Measurements from ENCODE around the gene NRP1.

The NRP1 gene

GRCh38 chr10:33146189-33147012 is 188.1 kb downstream of the NRP1 start:
- TF ChIP-seq, protein P1, sequence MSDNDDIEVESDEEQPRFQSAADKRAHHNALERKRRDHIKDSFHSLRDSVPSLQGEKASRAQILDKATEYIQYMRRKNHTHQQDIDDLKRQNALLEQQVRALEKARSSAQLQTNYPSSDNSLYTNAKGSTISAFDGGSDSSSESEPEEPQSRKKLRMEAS (IDR thresholded peaks at IDR 0.05): no peak
- no peak for TF ChIP-seq EGR1 (IDR thresholded peaks at IDR 0.05)
- no peak for TF ChIP-seq CEBPB (IDR thresholded peaks at IDR 0.05)

- TF ChIP-seq ZBTB7A (IDR thresholded peaks at IDR 0.05; ENCODE audit: low read depth): no peak
- TF ChIP-seq YY1 (IDR thresholded peaks at IDR 0.05; ENCODE audit: low read depth): no peak
- TF ChIP-seq EP300 (IDR thresholded peaks at IDR 0.05; ENCODE audit: borderline replicate concordance): no peak
- no peak for TF ChIP-seq TEAD4 (IDR thresholded peaks at IDR 0.05)
- no peak for TF ChIP-seq RAD21 (IDR thresholded peaks at IDR 0.05; ENCODE audit: low read depth)
- TF ChIP-seq EGR1 (IDR thresholded peaks at IDR 0.05): no peak
- TF ChIP-seq REST (IDR thresholded peaks at IDR 0.05; ENCODE audit: low read depth): no peak
- TF ChIP-seq, protein P1 (IDR thresholded peaks at IDR 0.05): no peak
- TF ChIP-seq FOXM1 (IDR thresholded peaks at IDR 0.05; ENCODE audit: borderline replicate concordance, low read depth): no peak
- no peak for TF ChIP-seq TAF1 (IDR thresholded peaks at IDR 0.05; ENCODE audit: low read depth)
- no peak for TF ChIP-seq NFIC (IDR thresholded peaks at IDR 0.05)
- no peak for TF ChIP-seq CEBPB (IDR thresholded peaks at IDR 0.05)
- TF ChIP-seq TCF12 (IDR thresholded peaks at IDR 0.05; ENCODE audit: low read depth): no peak
- TF ChIP-seq CREB1 (IDR thresholded peaks at IDR 0.05; ENCODE audit: low read depth): no peak
- TF ChIP-seq, protein P2, sequence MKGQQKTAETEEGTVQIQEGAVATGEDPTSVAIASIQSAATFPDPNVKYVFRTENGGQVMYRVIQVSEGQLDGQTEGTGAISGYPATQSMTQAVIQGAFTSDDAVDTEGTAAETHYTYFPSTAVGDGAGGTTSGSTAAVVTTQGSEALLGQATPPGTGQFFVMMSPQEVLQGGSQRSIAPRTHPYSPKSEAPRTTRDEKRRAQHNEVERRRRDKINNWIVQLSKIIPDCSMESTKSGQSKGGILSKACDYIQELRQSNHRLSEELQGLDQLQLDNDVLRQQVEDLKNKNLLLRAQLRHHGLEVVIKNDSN (IDR thresholded peaks at IDR 0.05): no peak
These were observed 188.8 kb downstream of the NRP1 start for GRCh38 chr10:33145451-33146188.

DNA sequence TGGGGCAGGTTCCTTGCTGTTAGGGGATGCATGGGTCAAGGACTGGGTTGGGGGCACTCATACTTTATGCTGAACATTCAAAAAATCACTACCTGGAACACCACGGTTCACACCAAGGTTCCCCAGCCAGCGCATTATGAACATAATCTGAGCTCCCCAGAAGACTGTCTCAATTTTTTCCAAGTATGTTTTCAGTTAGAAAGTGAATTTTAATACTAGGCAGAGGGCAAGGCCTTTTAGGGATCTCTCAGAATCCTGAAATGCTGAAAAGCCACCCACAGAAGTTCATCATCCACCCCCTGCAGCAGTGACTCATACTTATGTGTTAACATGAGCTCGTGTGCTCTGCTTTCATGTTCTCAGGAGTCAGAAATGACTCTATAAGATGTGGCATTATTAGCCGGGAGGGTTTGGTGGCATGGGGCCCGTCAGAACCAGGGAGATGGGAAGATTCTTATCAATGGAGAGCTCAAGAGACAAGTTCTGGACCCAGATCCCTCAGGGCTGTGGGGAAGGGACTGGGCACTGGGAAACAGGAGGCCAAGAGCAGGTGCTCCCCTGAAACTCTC is 191.2 kb downstream of the NRP1 start:
- TF ChIP-seq, protein P1 (IDR thresholded peaks at IDR 0.05): no peak
- no peak for TF ChIP-seq CREB1 (IDR thresholded peaks at IDR 0.05; ENCODE audit: low read depth)
- TF ChIP-seq TAF1 (IDR thresholded peaks at IDR 0.05; ENCODE audit: low read depth): no peak
- TF ChIP-seq, protein P2 (IDR thresholded peaks at IDR 0.05): no peak
- TF ChIP-seq NFIC (IDR thresholded peaks at IDR 0.05): no peak
- no peak for TF ChIP-seq TEAD4 (IDR thresholded peaks at IDR 0.05)
- no peak for TF ChIP-seq EGR1 (IDR thresholded peaks at IDR 0.05)
- TF ChIP-seq EP300 (IDR thresholded peaks at IDR 0.05; ENCODE audit: borderline replicate concordance): no peak
- no peak for TF ChIP-seq ZBTB7A (IDR thresholded peaks at IDR 0.05; ENCODE audit: low read depth)
- TF ChIP-seq TCF12 (IDR thresholded peaks at IDR 0.05; ENCODE audit: low read depth): no peak
- TF ChIP-seq RAD21 (IDR thresholded peaks at IDR 0.05; ENCODE audit: low read depth): no peak
- no peak for TF ChIP-seq CEBPB (IDR thresholded peaks at IDR 0.05)
- TF ChIP-seq YY1 (IDR thresholded peaks at IDR 0.05; ENCODE audit: low read depth): no peak

DNA sequence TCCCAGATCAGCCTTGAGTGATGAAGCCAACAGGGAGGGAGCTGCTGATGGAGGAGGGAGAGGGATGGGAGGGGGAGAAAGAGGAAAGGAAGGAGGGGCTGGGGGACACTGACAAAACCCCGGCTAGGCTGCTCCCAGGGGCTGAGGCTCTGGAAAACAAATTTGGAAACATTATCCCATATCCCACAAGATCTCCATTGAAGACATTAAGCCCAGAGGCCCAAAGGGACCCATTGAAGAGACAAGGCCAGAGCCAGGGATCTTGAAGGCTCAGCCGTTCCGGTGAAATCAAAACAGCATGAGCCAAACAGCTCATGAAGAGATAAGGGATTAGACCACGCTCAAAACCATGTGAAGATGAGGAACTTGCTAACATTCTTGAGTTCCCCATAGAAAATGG is 192.2 kb downstream of the NRP1 start:
- no peak for TF ChIP-seq REST (IDR thresholded peaks at IDR 0.05; ENCODE audit: low read depth)
- TF ChIP-seq CEBPB (IDR thresholded peaks at IDR 0.05): no peak
- no peak for TF ChIP-seq ZBTB7A (IDR thresholded peaks at IDR 0.05; ENCODE audit: low read depth)
- TF ChIP-seq CREB1 (IDR thresholded peaks at IDR 0.05; ENCODE audit: low read depth): no peak
- no peak for TF ChIP-seq RAD21 (IDR thresholded peaks at IDR 0.05; ENCODE audit: low read depth)

GRCh38 chr10:33141251-33141650 is 193.2 kb downstream of the NRP1 start:
- TF ChIP-seq, protein P1 (IDR thresholded peaks at IDR 0.05): no peak
- TF ChIP-seq, protein P2 (IDR thresholded peaks at IDR 0.05): no peak
- TF ChIP-seq TCF12 (IDR thresholded peaks at IDR 0.05; ENCODE audit: low read depth): no peak
- no peak for TF ChIP-seq TEAD4 (IDR thresholded peaks at IDR 0.05)
- TF ChIP-seq ZBTB7A (IDR thresholded peaks at IDR 0.05; ENCODE audit: low read depth): no peak
- TF ChIP-seq EP300 (IDR thresholded peaks at IDR 0.05; ENCODE audit: borderline replicate concordance): no peak
- no peak for TF ChIP-seq RAD21 (IDR thresholded peaks at IDR 0.05; ENCODE audit: low read depth)
- no peak for TF ChIP-seq YY1 (IDR thresholded peaks at IDR 0.05; ENCODE audit: low read depth)
